Endothelial cell (in vitro differentiated cells): ENCODE measurements around the gene GIPC3. TPM values are rescaled to one million over a fixed set of nuclear protein-coding genes. Genes with fewer than 3 reads are reported as not detected.
A peak's percentile ranks its signal among the peaks of the same experiment; 100 is the strongest.

ENCODE experiments used
- DNase-seq: peaks from one replicate; pipeline ENCODE4 v3.0.0; 2021; ENCODE audit warnings: low spot score
- H3K27ac Mint-ChIP-seq: one replicate; pipeline ENCODE4 v1.8.0; 2021; ENCODE audit warnings: mixed read lengths, inconsistent platforms; ENCODE audit not compliant: unreplicated experiment
- H3K27me3 Mint-ChIP-seq: one replicate; pipeline ENCODE4 v1.8.0; 2021; ENCODE audit warnings: mild to moderate bottlenecking, moderate library complexity, mixed read lengths, inconsistent platforms; ENCODE audit not compliant: unreplicated experiment
- H3K36me3 Mint-ChIP-seq: one replicate; pipeline ENCODE4 v1.8.0; 2021; ENCODE audit warnings: mild to moderate bottlenecking, low read depth, mixed read lengths, inconsistent platforms; ENCODE audit not compliant: unreplicated experiment
- H3K4me1 Mint-ChIP-seq: one replicate; pipeline ENCODE4 v1.8.0; 2021; ENCODE audit warnings: mild to moderate bottlenecking, mixed read lengths, inconsistent platforms; ENCODE audit not compliant: unreplicated experiment
- H3K4me3 Mint-ChIP-seq: one replicate; pipeline ENCODE4 v1.8.0; 2021; ENCODE audit warnings: mild to moderate bottlenecking, mixed read lengths, inconsistent platforms; ENCODE audit not compliant: unreplicated experiment
- H3K9me3 Mint-ChIP-seq: one replicate; pipeline ENCODE4 v1.8.0; 2021; ENCODE audit warnings: mixed read lengths, inconsistent platforms; ENCODE audit not compliant: unreplicated experiment
- total RNA-seq: library from RNA; stranded (reverse); fragmentation: NEBNext Ultra II Directional; extraction: Animal tissue kit (Norgen Biotek cat#: 25700); gene quantifications from one replicate; pipeline ENCODE4 v1.2.1, GENCODE V29; 2021; ENCODE audit not compliant: unreplicated experiment
- TF ChIP-seq, protein P1 (sequence below): fragments of 200-600 bp; sonication (generic); IDR thresholded peaks from one replicate; pipeline ENCODE4 v1.5.0; 2021; ENCODE audit warnings: antibody characterized with exemption; ENCODE audit not compliant: unreplicated experiment

Gene GIPC3
- total RNA-seq, 1 donor from 2014 or later, result 11.0 TPM

- Mint-ChIP-seq H3K27me3 (peaks cover 5% of the 10 kb centered on the region), H3K4me3 (no peak overlapping the region), H3K9me3 (no peaks in the 10 kb centered on the region), H3K4me1 (no peaks in the 10 kb centered on the region), H3K36me3 (peaks cover 5% of the 10 kb centered on the region), H3K27ac (no peak overlapping the region)
- DNase-seq, result no peak
- TF ChIP-seq, protein P1, sequence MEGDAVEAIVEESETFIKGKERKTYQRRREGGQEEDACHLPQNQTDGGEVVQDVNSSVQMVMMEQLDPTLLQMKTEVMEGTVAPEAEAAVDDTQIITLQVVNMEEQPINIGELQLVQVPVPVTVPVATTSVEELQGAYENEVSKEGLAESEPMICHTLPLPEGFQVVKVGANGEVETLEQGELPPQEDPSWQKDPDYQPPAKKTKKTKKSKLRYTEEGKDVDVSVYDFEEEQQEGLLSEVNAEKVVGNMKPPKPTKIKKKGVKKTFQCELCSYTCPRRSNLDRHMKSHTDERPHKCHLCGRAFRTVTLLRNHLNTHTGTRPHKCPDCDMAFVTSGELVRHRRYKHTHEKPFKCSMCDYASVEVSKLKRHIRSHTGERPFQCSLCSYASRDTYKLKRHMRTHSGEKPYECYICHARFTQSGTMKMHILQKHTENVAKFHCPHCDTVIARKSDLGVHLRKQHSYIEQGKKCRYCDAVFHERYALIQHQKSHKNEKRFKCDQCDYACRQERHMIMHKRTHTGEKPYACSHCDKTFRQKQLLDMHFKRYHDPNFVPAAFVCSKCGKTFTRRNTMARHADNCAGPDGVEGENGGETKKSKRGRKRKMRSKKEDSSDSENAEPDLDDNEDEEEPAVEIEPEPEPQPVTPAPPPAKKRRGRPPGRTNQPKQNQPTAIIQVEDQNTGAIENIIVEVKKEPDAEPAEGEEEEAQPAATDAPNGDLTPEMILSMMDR, result no peak
Measured at GRCh38 chr19:3615524-3616135, 30.4 kb downstream of the GIPC3 start.

DNA sequence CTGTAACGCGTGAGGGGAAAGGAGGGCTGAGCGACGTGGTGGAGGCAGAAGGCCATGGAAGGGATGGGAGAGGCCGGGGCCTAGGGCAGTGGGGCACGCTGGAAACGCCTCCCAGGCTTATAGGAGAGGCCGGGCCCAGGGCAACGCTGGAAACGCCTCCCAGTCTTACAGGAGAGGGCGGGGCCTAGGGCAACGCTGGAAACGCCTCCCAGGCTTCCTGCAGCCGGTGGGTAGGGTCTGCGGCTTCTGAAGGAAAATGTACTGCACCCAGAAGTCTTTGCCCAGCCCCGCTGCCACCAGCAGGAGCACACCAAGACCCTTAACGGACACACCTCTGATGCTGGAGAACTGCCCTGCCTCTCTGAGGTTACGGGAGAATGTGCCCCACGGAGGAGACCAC is 32.2 kb downstream of the GIPC3 start:
- H3K4me3 Mint-ChIP-seq, result no peak overlapping the region
- H3K9me3 Mint-ChIP-seq, result no peaks in the 10 kb centered on the region
- TF ChIP-seq, protein P1, result no peak
- no peak for DNase-seq
- no peaks in the 10 kb centered on the region for H3K4me1 Mint-ChIP-seq
- H3K27ac Mint-ChIP-seq, result peak overlapping the region; percentile 42
- peaks cover 4% of the 10 kb centered on the region for H3K36me3 Mint-ChIP-seq
- peaks cover 6% of the 10 kb centered on the region for H3K27me3 Mint-ChIP-seq

DNA sequence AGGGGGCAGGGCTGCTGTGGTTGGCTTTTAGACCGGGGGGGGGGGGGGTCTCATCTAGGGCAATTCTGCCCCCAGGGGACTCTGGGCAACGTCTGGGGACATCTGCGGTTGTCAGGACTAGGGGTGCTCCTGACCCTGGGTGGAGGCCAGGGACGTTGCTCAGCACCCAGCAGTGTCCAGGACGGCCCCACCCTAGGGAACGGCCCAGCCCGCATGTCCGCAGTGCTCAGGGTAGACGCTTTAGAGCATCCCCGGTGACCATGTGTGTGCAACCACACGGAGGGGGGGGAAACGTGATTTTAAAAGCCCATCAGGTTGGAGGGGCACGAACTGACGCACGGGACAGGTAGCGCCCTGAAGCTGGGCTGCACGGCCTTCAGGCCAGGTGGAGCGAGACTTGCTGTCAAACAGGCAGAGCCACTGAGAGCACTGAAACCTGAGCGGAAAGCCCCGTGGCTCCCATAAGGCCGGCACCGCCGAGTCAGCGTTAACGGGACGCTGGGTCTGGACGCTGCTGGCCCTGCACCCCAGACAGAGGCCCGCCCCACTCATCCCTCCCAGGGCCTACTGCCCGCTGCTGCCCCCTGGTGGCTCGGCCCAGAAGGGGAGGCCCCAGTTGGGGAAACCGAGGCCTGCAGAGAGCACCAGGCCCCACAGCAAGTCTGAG is 33.0 kb downstream of the GIPC3 start:
- Mint-ChIP-seq H3K4me3 (no peak overlapping the region), H3K36me3 (peaks cover 8% of the 10 kb centered on the region), H3K4me1 (no peaks in the 10 kb centered on the region), H3K27ac (no peak overlapping the region), H3K27me3 (peaks cover 8% of the 10 kb centered on the region), H3K9me3 (no peaks in the 10 kb centered on the region)
- peak; percentile 67 for DNase-seq
- TF ChIP-seq, protein P1, result peak; percentile 93

DNA sequence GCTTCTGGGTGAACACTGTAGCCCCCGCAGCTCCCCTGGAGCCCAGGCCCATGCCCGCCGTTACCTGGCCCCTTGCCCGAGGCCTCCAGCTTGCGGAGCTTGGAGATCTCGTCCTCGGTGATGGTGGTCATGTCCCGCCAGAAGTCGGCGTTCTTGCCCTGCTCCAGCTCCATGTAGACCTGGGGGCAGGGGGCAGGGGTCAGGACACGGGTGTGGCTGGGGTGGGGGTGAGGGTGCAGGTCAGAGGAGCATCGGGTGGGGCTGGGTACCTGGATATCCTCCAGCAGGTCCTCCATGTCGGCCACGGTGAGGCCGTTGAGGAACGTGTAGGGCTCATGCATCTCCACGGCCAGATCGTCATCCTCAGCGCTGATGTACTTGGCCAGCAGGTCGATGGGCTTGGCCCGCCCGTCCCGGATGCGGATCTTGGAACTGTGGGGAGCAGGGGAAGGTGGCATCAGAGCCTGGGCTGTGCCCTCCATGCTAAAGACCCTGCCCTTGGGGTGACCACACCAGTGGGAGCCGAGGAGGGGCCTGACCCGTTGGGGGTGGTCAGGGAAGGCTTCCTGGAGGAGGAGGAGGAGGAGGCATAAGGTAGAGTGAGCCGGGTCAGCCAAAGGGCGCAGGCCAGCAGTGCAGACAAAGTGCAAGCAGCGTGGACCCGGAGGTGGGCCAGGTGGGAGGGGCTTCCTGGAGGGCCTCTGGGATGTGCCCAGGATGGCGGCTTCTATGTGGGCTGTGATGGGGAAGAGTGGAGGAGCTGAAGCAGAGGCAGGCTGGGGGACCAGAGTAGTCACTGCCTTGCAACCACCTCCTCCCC is 33.7 kb downstream of the GIPC3 start:
- H3K36me3 Mint-ChIP-seq, result peaks cover 8% of the 10 kb centered on the region
- DNase-seq, result no peak
- TF ChIP-seq, protein P1, result no peak
- no peaks in the 10 kb centered on the region for H3K4me1 Mint-ChIP-seq
- H3K27me3 Mint-ChIP-seq, result peaks cover 4% of the 10 kb centered on the region
- H3K9me3 Mint-ChIP-seq, result no peaks in the 10 kb centered on the region
- no peak overlapping the region for H3K4me3 Mint-ChIP-seq
- H3K27ac Mint-ChIP-seq, result no peak overlapping the region
